D721Med (cell line): ENCODE results near the gene CBLB.

Experiments
- DNase-seq: peaks from one replicate; pipeline ENCODE4 v3.0.0; 2011; ENCODE audit warnings: low spot score; ENCODE audit not compliant: insufficient read length
- FAIRE-seq: peaks from 2 replicates; lab custom pipeline; 2011; peaks lifted over from hg19 to GRCh38; lab: Jason Lieb, UNC
- TF ChIP-seq, protein P1 (sequence below): IDR thresholded peaks from 2 replicates; pipeline ENCODE4 v1.5.1; 2012; ENCODE audit warnings: mild to moderate bottlenecking, control low read depth; ENCODE audit not compliant: insufficient read depth; ENCODE audit errors: missing control alignments

CBLB gene

GRCh38 chr3:105688821-105689220, 180.0 kb downstream of the CBLB start:
- TF ChIP-seq, protein P1, sequence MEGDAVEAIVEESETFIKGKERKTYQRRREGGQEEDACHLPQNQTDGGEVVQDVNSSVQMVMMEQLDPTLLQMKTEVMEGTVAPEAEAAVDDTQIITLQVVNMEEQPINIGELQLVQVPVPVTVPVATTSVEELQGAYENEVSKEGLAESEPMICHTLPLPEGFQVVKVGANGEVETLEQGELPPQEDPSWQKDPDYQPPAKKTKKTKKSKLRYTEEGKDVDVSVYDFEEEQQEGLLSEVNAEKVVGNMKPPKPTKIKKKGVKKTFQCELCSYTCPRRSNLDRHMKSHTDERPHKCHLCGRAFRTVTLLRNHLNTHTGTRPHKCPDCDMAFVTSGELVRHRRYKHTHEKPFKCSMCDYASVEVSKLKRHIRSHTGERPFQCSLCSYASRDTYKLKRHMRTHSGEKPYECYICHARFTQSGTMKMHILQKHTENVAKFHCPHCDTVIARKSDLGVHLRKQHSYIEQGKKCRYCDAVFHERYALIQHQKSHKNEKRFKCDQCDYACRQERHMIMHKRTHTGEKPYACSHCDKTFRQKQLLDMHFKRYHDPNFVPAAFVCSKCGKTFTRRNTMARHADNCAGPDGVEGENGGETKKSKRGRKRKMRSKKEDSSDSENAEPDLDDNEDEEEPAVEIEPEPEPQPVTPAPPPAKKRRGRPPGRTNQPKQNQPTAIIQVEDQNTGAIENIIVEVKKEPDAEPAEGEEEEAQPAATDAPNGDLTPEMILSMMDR = no peak
- DNase-seq = no peak
- no peak for FAIRE-seq

GRCh38 chr3:105686278-105686897, 182.4 kb downstream of the CBLB start:
- DNase-seq = no peak
- FAIRE-seq = no peak
- TF ChIP-seq, protein P1 = peak; percentile 77

GRCh38 chr3:105679951-105680350, 188.9 kb downstream of the CBLB start:
- TF ChIP-seq, protein P1 = no peak
- no peak for DNase-seq
- FAIRE-seq = no peak

DNA sequence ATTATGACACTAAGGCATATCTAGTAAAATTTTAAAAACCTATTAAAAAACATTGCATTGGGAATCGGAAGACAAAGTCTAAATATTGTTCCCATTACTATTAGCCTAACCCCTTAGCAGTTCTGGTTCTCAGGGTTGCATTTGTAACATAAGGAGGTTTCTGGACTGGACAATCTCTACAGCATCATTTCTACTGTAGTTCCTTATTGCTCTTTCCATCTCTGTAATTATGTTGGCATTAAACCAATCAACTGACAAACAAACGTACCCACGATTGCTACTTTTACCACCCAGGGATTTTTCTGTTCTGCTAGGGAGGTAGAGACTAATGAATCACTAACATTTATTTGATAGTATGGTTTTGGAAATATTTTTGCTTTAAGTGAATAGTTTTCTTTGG, 190.8 kb downstream of the CBLB start:
- TF ChIP-seq, protein P1 = no peak
- DNase-seq (no peak), FAIRE-seq (no peak)

DNA sequence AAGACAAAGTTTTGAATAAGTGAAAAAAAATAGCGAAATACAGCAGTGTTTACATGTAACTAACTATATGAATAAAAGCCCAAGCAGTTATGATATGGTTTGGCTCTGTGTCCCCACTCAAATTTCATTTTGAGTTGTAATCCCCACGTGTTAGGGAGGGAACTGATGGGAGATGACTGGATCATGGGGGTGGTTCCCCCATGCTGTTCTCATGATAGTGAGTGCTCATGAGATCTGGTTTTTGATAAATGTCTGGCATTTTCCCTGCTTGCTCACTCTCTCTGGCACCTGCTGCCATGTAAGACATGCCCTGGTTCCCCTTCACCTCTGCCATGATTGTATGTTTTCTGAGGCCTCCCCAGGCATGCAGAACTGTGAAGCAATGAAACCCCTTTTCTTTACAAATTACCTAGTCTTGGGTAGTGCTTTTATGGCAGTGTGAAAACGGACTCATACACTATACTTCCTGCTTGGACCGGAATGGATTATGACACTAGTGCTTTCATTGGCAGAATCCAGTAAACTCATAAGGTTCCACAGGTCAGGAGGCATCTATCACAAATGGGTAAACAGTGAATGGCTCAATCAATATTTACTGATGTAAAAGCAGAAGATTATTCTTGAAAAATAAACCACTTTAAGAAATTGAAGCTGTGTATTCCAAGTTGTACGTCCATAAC, 192.1 kb downstream of the CBLB start:
- TF ChIP-seq, protein P1 = no peak
- FAIRE-seq (no peak), DNase-seq (no peak)

GRCh38 chr3:105674437-105675065, 194.3 kb downstream of the CBLB start:
- FAIRE-seq = no peak
- TF ChIP-seq, protein P1 = no peak

More at GRCh38 chr3:105674437-105675065, 194.3 kb downstream of the CBLB start:
- no peak for DNase-seq
